Spleen (tissue), 11 donors: Measurements from ENCODE around the gene PLEKHA7. TPM values are rescaled to one million over a fixed set of nuclear protein-coding genes. Genes with fewer than 3 reads are reported as not detected.

Source experiments
- DNase-seq: peaks from one replicate; pipeline ENCODE4 v3.0.0-alpha.2; 2020
- H3K27ac ChIP-seq, 8 donors: fragments of 200-600 bp; sonication (generic) in 7 of 8; 1 replicate in 4 of 8; 2 replicates in 4 of 8; pipeline versions ENCODE4 v1.5.0 to v1.8.0; 2016 to 2021; ENCODE audit warnings: inconsistent platforms in 4 of 8, mild to moderate bottlenecking in 4 of 8, moderate library complexity in 1 of 8
- H3K27me3 ChIP-seq, 7 donors: fragments of 200-600 bp; sonication (generic) in 6 of 7; replicated peaks in 1 of 7; 1 replicate in 4 of 7; 2 replicates in 3 of 7; pipeline versions ENCODE4 v1.5.0 to v1.8.0; 2016 to 2021; ENCODE audit warnings: inconsistent platforms in 3 of 7, mild to moderate bottlenecking in 1 of 7
- H3K36me3 ChIP-seq, 6 donors: fragments of 200-600 bp; sonication (generic) in 5 of 6; 1 replicate in 4 of 6; 2 replicates in 2 of 6; pipeline versions ENCODE4 v1.5.0 to v1.8.0; 2016 to 2021; ENCODE audit warnings: inconsistent platforms in 2 of 6
- H3K4me1 ChIP-seq, 6 donors: fragments of 200-600 bp; sonication (generic) in 5 of 6; 1 replicate in 3 of 6; 2 replicates in 3 of 6; pipeline versions ENCODE4 v1.5.0 to v1.8.0; 2016 to 2021; ENCODE audit warnings: inconsistent platforms in 3 of 6
- H3K4me3 ChIP-seq, 8 donors: fragments of 200-600 bp; sonication (generic) in 7 of 8; 1 replicate in 4 of 8; 2 replicates in 4 of 8; pipeline versions ENCODE4 v1.5.0 to v1.8.0; 2016 to 2021; ENCODE audit warnings: inconsistent platforms in 4 of 8, mild to moderate bottlenecking in 4 of 8, moderate library complexity in 2 of 8
- H3K9me3 ChIP-seq, 8 donors: fragments of 200-600 bp; sonication (generic) in 7 of 8; 1 replicate in 4 of 8; 2 replicates in 4 of 8; pipeline versions ENCODE4 v1.5.0 to v1.8.0; 2016 to 2021; ENCODE audit warnings: inconsistent platforms in 4 of 8
- POLR2A ChIP-seq, 3 donors: fragments of 450-650 bp; IDR thresholded peaks; one replicate each; pipeline ENCODE4 v1.5.1; 2017; ENCODE audit warnings: antibody characterized with exemption in 3 of 3, mild to moderate bottlenecking in 1 of 3
- POLR2AphosphoS5 ChIP-seq, 3 donors: sonication (generic); formaldehyde crosslinking; IDR thresholded peaks; one replicate each; pipeline ENCODE4 v1.5.1; 2017; ENCODE audit warnings: antibody characterized with exemption in 3 of 3
- WGBS, 5 donors: extraction: QIAGEN DNeasy Blood & Tissue Kit in 3 of 5; methylation state at CpG; one replicate each; pipeline versions ENCODE4 v1.1.5 to v1.1.7; 2013 to 2018; 5-methylcytosine and 5-hydroxymethylcytosine counted together
- intact Hi-C: fragments of 100-400 bp; cut with DNase I; formaldehyde crosslinking; loops from one replicate; pipeline ENCODE4 v1.15.0; 2023; ENCODE audit warnings: low total_unique reads
- polyA plus RNA-seq, 3 donors: library from polyadenylated mRNA; stranded (reverse); fragments of 200-250 nt; gene quantifications; one replicate each; pipeline ENCODE4 v1.2.1, GENCODE V29; 2013
- total RNA-seq, 7 donors: library from RNA; depleted of rRNA in 3 of 7; stranded (reverse); fragments of >200 nt in 3 of 7; fragmentation: NEBNext Ultra II Directional in 4 of 7; extraction: Animal tissue kit (Norgen Biotek cat#: 25700) in 4 of 7; gene quantifications; one replicate each; pipeline versions ENCODE4 v1.1.0 to v1.2.1, GENCODE V29; 2016 to 2021
- TF ChIP-seq, protein P1 (sequence below), 11 experiments: fragments of 200-600 bp in 7 of 11; fragments of 450-650 bp in 4 of 11; sonication (generic) in 4 of 11; IDR thresholded peaks in 8 of 11; conservative IDR thresholded peaks in 3 of 11; 1 replicate in 7 of 11; 2 replicates in 4 of 11; pipeline versions ENCODE4 v1.4.0 to v1.8.0; 2016 to 2021; ENCODE audit warnings: antibody characterized with exemption in 11 of 11, inconsistent platforms in 4 of 11, mild to moderate bottlenecking in 1 of 11
- donor health status: healthy with polysubstance abuse.
- donor health status: DM: no; HTN: no; CAD: no; lungs with moderate emphysema.
- donor health status: DM: no; HTN: no; CAD: no.
- donor health status: Bipolar disorder and iron deficiency.
- donor health status: healthy.
- donor health status: DM: no; HTN: no; CAD: no.
- donor health status: DM: yes; HTN: yes; CAD: no.

PLEKHA7 gene
- total and polyA plus RNA-seq, 10 donors = 1.8 to 12.8 (median 5.8) TPM

DNA sequence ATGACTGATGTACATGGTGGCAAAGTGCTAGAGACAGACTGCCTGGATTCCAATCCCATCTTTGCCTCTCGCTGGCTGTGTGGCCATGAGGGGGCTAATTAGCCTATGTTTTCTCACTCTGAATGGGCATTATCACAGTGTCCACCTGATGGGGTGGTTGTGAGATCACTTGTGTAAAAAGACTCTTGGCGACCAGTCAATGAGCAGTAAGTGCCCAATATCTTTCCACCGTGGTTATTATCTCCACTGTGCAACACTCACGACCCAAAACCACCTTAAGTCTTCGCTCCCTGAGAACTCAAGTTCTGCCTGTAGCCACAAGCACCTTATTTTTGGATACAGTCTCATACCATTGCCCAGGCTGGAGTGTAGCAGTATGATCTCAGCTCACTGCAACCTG is 52.1 kb downstream of the PLEKHA7 start:
- no peaks in the 10 kb centered on the region for H3K27me3 ChIP-seq
- no peaks in the 10 kb centered on the region for H3K9me3 ChIP-seq
- 67 to 87% (median 75%) methylated on average over 5 of the region's 5 CpGs for WGBS, 5 donors
- DNase-seq = no peak
- TF ChIP-seq, protein P1, sequence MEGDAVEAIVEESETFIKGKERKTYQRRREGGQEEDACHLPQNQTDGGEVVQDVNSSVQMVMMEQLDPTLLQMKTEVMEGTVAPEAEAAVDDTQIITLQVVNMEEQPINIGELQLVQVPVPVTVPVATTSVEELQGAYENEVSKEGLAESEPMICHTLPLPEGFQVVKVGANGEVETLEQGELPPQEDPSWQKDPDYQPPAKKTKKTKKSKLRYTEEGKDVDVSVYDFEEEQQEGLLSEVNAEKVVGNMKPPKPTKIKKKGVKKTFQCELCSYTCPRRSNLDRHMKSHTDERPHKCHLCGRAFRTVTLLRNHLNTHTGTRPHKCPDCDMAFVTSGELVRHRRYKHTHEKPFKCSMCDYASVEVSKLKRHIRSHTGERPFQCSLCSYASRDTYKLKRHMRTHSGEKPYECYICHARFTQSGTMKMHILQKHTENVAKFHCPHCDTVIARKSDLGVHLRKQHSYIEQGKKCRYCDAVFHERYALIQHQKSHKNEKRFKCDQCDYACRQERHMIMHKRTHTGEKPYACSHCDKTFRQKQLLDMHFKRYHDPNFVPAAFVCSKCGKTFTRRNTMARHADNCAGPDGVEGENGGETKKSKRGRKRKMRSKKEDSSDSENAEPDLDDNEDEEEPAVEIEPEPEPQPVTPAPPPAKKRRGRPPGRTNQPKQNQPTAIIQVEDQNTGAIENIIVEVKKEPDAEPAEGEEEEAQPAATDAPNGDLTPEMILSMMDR (IDR thresholded peaks at IDR 0.05 in 8 of 11, conservative IDR thresholded peaks at IDR 0.05 in 3 of 11) = no peak
- TF ChIP-seq POLR2A (IDR thresholded peaks at IDR 0.05) = no peak
- no peak for TF ChIP-seq POLR2AphosphoS5 (IDR thresholded peaks at IDR 0.05)
- no peaks in the 10 kb centered on the region for H3K4me1 ChIP-seq
- H3K27ac ChIP-seq = no peak overlapping the region
- H3K4me3 ChIP-seq = no peak overlapping the region
- H3K36me3 ChIP-seq = no peaks in the 10 kb centered on the region
- intact Hi-C loops = no loop called here

DNA sequence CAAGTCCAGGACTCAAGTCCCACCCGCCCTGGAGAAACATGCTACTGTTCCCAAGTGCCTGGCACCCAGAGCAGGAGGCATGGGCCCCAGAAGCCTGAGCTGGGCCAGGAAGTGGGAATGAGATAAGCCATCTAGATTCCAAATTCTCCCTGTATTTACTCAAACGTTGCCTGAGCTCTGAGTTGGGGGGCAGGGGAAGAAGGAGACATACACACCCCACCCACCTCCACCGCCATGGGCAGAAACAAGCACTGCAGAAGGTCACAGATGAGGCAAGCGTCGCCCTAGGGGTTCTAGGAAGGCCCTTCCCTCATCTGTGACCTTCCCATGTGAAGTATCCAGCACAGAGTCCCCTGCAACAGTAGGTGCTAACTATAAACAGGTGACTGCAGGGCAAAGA is 54.0 kb downstream of the PLEKHA7 start:
- TF ChIP-seq, protein P1 (IDR thresholded peaks at IDR 0.05 in 8 of 11, conservative IDR thresholded peaks at IDR 0.05 in 3 of 11) = no peak
- TF ChIP-seq POLR2A (IDR thresholded peaks at IDR 0.05) (no peak), POLR2AphosphoS5 (IDR thresholded peaks at IDR 0.05) (no peak)

DNA sequence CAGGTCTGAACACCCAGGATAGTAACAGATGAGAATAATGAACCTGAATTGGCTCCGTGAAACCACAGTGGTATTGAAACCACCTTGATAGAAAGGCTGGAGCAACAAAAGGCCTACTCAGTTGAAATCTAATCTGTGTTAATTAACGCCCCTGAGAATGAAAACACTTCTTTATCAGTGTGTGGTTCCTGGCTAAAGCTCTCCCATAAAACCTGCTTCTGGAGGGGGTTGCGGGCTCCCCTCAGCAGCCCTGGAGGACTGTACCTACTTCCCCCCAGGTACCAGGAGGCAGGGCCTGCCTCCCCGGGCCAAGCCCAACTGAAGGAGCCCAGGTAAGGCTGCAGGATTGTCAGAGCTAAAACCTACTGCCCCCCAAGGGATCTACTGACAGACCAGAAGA is 54.6 kb downstream of the PLEKHA7 start:
- Histone ChIP-seq H3K27ac (no peak overlapping the region), H3K4me3 (no peak overlapping the region), H3K27me3 (no peaks in the 10 kb centered on the region), H3K9me3 (no peaks in the 10 kb centered on the region), H3K36me3 (no peaks in the 10 kb centered on the region), H3K4me1 (no peaks in the 10 kb centered on the region)
- DNase-seq = no peak
- intact Hi-C loops = no loop called here
- TF ChIP-seq POLR2AphosphoS5 (IDR thresholded peaks at IDR 0.05) = no peak
- TF ChIP-seq POLR2A (IDR thresholded peaks at IDR 0.05) = no peak
- TF ChIP-seq, protein P1 (IDR thresholded peaks at IDR 0.05 in 8 of 11, conservative IDR thresholded peaks at IDR 0.05 in 3 of 11) = no peak
- WGBS, 5 donors = 89 to 94% (median 92%) methylated on average over 4 of the region's 4 CpGs

More for the DNA sequence above, 54.0 kb downstream of the PLEKHA7 start:
- DNase-seq = no peak
- Histone ChIP-seq H3K36me3 (no peaks in the 10 kb centered on the region), H3K4me3 (no peak overlapping the region), H3K27me3 (no peaks in the 10 kb centered on the region), H3K4me1 (no peaks in the 10 kb centered on the region), H3K27ac (no peak overlapping the region), H3K9me3 (no peaks in the 10 kb centered on the region)
- intact Hi-C loops = no loop called here
- WGBS, 5 donors = 70 to 80% (median 74%) methylated on average over 4 to 5 of the region's 5 CpGs

DNA sequence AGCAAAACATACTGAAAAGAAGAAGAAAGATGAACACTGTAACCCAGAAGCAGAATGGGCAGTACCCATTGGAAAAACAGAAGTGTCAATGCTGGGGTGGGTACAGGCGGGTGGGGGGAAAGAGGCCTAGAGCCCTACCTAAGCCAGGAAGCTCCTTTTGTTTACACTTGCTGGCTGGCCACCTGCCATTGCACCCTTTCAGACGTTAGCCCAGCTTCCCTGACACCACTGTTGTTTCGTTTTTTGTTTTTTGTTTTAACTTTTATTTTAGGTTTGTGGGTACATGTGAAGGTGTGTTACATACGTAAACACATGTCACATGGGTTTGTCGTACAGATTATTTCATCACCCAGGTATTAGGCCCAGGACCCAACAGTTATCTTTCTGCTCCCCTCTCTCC is 55.4 kb downstream of the PLEKHA7 start:
- WGBS, 5 donors = 65 to 78% (median 69%) methylated on average over 5 of the region's 5 CpGs
- Histone ChIP-seq H3K27ac (no peak overlapping the region), H3K36me3 (no peaks in the 10 kb centered on the region), H3K4me3 (no peak overlapping the region), H3K9me3 (no peaks in the 10 kb centered on the region), H3K4me1 (no peaks in the 10 kb centered on the region), H3K27me3 (no peaks in the 10 kb centered on the region)
- no peak for DNase-seq
- intact Hi-C loops = no loop called here
- no peak for TF ChIP-seq POLR2A (IDR thresholded peaks at IDR 0.05)
- TF ChIP-seq, protein P1 (IDR thresholded peaks at IDR 0.05 in 8 of 11, conservative IDR thresholded peaks at IDR 0.05 in 3 of 11) = no peak
